Hindlimb muscle (tissue), 1 donor: Measurements from ENCODE around the gene NPSR1. TPM values are rescaled to one million over a fixed set of nuclear protein-coding genes. Genes with fewer than 3 reads are reported as not detected.
"Not testable (repeated sequence)": the region's sequence is repeated elsewhere in the genome, so short reads cannot be mapped to it uniquely, and the experiment has no call there.

Experiments used
- DNase-seq: peaks from one replicate; pipeline ENCODE4 v3.0.0-alpha.2; 2013
- polyA plus RNA-seq: library from polyadenylated mRNA; unstranded; fragments of 120-200 nt; gene quantifications from one replicate; pipeline ENCODE4 v1.2.1, GENCODE V29; 2013; ENCODE audit not compliant: insufficient read length

Gene NPSR1, protein sequence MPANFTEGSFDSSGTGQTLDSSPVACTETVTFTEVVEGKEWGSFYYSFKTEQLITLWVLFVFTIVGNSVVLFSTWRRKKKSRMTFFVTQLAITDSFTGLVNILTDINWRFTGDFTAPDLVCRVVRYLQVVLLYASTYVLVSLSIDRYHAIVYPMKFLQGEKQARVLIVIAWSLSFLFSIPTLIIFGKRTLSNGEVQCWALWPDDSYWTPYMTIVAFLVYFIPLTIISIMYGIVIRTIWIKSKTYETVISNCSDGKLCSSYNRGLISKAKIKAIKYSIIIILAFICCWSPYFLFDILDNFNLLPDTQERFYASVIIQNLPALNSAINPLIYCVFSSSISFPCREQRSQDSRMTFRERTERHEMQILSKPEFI
- 0.14 TPM for polyA plus RNA-seq

DNA sequence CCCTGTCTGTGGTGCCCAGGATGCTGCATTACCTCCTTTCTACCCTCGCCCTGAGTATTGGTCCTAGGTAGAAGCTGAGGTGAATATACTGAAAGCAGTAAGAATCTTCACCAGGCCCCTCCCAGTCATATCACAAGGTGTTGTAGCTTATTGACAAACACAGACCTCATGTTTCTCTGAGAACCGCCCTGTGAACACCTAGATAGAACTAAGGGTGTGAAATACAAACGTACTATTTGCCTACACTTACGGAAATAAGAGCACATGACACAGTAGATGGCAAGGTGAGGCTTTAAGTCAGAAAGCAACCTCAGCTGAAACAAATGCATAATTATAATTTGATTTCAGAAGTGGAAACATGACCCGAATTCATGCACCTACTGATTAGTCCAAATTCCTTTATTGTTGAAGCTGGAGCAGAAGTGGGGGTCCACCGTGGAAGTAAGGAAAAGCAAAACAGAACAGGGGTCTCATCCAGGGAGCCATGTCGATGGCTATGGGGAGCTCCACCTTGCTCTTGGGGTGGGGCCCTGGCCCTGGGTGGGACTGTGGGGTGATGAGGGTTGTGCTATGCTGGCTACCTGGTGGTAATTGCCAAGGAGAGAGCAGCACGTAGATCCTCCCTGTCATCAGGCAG lies at the start of gene NPSR1:
NPSR1 (plus strand) TSS at position 587 of the 637 bp plus-strand sequence. CDS start 195 bp downstream, outside the sequence.
- DNase-seq = no peak

DNA sequence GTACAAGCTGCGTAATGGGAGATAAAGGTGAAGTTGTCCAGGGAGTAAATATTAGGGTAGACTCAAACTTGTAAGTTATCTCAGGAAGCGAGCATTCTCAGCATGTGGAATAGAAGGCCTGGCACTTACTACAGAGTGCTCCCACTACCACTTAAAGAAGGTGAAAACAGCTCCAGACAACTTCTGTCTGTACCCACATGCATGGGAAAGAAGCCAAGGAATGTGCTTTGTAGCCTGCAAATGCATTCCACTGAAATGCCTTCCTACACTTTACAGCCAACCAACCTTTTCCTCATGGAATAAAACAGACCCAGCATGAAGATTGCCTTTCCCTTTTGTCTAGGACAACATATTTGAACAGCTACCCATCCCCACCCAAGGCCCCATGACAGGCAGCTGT lies 45.4 kb upstream of the NPSR1 start:
- no peak for DNase-seq

DNA sequence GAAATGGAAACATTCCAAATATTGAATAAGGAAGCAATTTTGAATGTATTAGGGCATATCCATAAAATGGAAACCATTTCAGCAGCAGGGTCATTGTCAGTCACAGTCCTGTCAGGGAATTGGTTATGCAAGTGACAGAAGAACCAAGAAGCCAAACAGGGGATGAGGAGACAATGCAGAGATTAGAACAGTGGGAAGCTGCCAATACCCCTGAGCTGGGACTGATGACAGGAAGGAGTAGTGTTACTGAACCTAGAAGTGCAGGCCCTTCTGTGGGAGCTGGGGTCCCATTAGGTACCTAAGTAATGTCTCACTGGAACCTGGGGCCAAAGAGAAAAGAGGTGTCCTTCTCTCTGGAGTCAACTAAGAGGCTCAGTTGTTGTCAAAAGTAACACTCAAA lies 37.6 kb upstream of the NPSR1 start:
- DNase-seq = no peak

DNA sequence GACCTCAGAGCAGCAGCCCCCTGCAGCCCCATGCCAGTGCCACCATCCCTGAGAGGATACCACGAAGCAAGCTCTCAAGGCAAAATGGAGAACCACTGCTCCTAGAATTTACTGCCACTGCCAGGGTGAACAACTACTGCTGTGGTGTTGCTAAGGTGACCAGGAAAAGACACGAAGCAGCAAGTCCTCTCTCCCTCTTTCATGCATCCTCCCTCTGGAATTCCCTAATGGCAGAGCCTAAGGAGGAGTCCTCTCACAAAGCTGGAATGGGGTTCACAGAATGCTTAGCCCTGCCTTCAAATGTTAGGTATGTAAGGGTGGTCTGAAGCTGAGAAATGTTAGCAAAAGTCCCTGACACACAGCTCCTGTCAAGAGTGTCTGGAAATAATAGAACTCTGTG lies 35.8 kb upstream of the NPSR1 start:
- DNase-seq = no peak

DNA sequence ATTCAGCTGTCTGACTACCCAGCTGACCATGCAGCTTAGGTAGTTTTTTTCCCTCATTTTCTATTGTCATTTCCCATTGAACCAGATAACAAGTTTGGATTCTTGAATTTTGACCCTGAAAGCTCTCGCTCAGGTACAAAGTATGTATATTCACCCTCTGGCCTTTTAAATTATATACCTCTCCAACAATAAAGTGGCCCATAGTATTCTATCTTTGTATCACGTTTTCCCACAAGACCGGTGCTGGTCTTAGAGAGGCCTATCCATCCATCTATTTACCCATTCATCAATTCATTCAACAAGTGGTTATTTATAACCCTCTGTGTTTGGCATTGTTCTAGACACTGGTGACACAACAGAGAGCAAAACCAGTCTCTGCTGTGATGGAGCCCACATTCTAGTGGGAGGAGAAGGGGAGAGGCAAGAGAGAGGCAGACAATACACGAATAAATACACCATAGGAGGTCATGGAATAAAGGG lies 35.2 kb upstream of the NPSR1 start:
- no peak for DNase-seq

DNA sequence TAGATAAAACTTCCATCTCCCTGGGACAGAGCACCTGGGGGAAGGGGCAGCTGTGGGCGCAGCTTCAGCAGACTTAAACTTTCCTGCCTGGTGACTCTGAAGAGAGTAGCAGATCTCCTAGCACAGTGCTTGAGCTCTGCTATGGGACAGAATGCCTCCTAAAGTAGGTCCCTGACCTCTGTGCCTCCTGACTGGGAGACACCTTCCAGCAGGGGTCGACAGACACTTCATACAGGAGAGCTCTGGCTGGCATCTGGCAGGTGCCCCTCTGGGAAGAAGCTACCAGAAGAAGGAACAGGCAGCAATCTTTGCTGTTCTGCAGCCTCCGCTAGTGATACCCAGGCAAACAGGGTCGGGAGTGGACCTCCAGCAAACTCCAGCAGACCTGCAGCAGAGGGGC lies 29.4 kb upstream of the NPSR1 start:
- not testable (repeated sequence) for DNase-seq

DNA sequence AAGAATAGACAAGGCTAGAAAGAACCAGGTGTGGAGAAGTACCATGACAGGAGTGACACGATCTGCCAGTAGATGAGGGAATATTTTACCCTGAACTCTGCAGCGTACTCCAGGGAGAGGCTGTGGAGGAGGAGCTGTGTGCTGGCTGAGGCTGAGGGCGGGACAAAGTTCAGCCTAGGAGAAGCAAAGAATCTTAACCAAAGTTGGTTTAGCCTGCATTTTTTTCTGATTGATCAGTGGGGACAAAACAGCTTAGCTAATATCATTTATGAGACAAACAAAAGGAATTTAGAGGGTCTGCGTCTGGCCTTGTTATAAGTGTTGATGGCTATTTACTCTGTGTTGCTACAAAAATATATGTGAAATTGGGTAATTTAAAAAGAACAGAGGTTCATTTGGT lies 5.2 kb upstream of the NPSR1 start:
- DNase-seq = no peak

DNA sequence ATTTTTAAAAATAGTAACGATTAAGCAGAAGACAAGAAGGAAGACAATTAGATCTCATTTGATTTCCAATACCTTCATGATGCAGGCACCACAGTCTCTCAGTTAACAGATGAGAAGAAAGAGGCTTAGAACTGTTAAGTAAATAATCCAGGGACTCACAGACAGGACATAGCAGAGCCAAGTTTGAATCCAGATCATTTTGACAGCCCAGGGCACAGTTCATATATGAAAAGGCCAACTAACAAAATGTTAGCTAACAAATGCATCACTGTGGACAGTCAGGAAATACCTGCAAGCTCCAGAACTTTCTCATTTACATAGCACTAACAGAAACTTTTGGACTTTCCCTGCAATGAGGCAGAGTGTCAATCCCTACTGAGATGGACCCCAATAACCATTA lies 4.2 kb upstream of the NPSR1 start:
- no peak for DNase-seq

DNA sequence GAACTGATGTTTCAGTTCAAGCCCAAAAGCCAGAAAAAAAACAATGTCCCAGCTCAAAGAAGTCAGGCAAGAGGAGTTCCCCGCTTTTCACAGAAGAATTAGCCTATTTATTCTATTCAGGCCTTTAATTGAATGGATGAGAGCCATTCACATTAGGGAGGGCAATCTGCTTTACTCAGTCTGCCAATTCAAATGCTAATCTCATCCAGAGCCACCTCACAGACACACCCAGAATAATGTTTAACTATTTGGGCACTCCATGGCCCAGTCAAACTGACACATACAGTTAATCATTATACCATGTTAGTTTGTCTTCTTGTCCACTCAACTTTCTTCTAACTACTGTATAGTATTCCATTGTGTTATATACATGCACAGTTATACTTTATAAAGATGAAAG lies 2.6 kb upstream of the NPSR1 start:
- no peak for DNase-seq

DNA sequence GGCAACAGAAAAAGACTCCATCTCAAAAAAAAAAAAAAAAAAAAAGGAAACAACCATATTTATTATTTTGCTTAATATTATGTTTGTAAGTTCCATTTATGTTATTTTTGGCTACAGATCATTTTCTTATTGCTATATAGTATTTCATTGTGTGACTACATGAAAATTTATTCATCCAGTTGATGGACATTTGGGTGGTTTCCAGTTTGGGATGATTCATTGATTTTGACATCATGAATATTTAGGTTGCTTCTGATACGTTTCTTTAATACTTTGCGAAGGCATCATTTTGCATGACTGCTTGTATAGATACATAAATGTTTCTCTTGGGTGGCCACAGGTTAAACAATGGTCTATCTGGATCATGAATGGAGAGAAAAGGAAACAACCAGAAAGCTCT lies 2.0 kb upstream of the NPSR1 start:
- no peak for DNase-seq

DNA sequence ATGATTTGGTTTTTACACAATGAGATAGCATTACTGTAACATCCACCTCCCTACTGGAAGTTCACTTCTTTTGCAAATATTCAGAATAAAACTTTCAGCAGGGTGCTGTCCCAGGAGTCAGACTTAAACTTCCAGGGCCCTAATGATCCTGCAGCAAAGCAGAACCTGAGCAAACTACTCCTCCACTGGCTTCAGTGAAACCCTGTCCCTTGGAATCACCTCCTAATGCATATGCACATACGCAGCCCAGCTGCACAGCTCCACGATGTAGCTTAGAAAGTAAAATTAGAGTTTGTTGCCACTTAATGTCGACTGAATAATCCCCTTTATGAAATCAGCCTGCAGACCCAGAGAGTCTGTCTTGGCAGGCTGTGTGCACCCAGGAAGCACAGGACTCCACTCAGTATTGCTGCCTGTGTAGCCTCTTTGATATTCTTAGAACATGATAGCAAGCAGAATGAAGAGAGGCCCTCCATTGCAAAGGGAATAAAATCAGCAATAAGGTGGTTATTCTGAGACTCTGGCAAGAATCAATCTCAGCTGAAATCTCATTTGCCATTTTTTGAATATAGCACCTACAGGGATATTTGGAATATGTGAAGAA lies 1.6 kb downstream of the NPSR1 start:
- DNase-seq = no peak

DNA sequence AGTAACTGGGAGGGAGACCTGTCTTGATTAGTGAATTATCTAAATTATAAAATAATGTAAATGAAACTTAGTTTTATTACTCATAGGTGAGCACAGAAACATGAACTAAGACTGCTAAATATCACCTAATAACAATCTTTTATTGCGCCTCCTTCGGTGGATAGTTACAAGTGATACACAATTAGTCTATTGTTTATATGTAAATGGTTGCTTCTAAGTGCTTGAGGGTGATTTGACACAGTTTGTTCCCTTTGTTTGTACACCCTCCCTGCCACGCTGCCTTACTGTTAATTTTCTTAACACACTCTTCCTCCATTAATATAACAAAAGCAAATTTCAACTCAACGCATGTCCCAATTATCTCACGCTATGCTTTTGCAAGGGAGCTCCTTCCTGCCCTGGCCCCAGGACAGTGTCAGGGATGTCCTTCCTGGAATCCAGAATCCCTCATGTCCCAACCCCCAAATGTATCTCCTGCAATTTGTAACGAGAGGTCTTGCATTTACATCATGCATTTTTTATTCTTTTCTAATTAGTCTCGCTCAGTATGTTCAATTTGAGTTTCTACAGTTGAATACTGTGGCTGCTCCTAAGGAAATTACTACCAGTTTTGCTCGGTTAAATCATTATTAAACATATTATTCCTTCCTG lies 4.2 kb downstream of the NPSR1 start:
- DNase-seq = no peak

DNA sequence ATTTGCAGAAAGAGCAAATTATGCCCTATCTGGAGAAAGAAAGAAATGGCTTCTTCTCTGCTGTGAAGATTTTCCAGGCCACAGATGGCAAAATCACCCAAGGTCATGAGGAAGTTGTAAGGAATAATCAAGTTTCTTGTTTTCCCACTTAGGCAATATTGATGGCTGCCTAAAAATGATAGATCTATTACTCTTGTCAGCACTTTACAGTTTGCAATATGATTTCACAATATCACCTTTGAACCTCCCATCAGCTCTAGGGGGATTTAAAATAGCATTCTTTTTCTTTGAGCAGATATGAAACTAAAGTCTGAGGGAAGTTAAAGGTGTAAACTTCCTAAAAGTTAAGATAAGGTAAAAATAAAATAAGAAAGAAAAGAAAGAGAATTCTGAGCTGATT lies 6.7 kb downstream of the NPSR1 start:
- no peak for DNase-seq

DNA sequence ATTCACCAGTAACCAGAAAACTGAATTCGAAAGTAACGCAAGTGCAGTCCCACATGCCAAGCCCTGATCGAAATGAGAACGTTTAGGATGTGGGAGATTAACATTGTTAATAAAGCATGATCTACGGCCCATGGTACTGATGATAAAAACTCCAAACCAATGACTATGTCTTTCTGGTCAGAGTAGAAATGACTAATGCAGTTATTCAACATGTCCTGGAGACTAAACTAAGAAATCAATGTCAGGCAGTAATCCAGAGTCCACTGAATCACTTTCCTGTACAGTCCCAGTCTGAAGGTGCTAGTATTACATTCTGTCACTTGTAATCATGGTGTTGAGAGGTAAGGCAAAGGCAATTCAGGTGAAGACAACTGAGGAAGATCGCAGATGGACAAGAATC lies 14.4 kb downstream of the NPSR1 start:
- no peak for DNase-seq

DNA sequence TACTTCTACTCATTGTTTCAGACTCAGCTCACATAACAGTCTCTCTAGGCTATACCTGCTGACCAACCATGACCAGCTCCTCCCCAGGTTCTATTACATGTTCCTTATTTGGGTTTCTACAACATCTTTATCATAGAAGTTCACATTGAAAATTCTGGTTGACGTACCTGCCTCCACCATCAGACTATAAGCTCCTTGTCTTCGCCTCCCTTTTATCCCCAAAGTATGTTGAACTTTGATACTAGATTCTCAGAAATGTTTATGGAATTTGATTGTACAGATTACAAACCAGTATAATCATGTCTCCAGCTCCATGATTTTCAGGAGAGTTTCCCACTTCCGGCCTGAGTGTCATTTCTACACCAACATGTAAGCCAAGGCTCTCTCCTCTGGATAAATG lies 15.0 kb downstream of the NPSR1 start:
- no peak for DNase-seq

DNA sequence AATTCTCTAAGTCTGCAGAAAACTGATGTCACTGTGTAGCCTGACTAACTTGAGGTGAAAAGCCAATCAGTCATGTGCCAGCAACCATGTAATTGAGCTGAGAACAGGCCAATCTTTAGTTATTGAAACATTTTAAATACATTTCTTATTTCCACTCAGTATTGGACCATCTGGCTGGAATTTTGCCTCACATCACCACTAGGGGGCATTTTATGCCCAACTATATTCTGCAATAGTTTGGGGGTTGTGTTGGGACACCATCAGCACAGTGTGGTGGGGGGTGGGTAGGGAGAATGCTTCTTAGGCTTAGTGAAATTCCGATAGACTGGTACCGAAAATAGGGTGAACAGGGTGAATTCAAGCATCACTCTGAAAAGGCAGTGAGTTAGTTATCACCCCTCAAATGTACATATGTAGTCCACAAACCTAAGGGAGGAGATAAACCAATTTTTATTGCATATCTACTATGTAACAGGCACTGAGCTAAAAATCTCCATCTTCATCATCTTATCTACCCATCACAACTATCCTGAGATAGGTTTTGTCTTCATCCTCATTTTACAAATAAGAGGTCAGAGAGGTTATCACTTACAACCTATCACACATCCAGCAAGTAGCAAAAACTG lies 17.8 kb downstream of the NPSR1 start:
- DNase-seq = no peak

DNA sequence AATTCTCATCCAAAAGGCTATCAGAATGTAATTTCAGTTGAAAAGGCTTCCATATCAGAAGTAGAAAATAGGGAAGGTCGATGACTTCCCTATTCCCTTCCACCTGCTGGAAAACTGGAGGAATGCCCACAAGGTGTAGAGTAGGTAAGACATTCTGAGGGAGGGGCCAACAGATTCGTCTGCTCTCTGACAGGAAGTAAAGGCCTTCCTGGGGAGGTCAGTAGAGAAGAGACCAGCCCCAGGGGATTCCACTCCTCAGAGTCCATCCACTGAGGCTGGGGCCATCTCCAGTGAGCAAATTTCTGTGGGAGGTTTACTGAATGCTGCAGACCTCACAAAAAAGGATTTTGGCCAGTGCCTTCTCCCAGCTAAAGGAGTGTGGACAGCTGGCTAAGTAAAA lies 19.5 kb downstream of the NPSR1 start:
- no peak for DNase-seq

DNA sequence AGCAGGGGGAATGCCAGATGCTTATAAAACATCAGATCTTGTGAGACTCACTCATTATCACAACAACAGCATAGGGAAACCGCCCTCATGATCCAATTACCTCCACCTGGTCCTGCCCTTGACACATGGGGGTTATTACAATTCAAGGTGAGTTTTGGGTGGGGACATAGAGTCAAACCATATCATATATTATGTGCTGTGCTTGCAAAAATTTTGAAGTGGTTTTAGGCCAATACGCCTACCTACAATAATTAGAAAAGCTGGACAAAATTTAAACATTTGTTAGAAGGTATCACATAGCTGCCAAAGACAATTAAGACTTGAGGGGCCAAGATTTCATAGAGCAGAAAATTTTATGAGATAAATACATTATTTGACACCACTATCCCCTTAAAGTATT lies 29.5 kb downstream of the NPSR1 start:
- no peak for DNase-seq

DNA sequence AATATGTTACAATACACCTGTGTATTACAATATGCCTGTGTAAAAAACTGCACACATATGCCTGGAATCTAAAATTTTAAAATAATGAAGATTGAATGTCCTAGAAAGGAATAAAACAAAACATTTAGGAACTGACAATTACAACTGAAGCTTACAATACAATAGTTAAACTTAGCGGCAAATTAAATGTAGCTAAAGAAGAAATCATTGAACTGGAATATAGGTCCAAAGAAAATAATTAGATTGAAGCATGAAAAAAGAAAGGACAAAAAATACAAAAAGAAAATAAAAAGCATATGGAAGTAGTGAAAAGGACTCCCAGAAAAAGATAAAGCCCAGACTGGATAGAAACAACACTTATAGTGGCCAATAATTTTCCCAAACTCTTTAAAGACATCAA lies 38.4 kb downstream of the NPSR1 start:
- no peak for DNase-seq

DNA sequence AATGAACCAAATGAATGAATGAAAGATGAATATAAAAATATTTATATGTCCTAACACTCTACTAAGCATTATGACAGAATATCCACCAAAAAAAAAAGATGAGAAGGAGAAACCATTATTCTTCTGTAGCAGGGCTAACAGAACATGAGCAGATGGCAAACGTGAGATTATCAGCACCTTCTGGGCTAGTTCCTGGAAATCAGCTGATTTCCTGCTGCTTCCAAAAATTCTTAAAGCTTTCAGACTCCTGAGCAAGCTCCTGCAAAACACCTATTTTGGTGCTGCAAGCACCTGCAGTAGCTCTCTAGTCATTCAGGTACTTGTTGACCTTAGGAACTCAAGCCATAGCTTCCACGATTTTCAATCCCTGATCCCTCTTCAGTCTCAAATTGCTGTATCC lies 51.8 kb downstream of the NPSR1 start:
- no peak for DNase-seq

DNA sequence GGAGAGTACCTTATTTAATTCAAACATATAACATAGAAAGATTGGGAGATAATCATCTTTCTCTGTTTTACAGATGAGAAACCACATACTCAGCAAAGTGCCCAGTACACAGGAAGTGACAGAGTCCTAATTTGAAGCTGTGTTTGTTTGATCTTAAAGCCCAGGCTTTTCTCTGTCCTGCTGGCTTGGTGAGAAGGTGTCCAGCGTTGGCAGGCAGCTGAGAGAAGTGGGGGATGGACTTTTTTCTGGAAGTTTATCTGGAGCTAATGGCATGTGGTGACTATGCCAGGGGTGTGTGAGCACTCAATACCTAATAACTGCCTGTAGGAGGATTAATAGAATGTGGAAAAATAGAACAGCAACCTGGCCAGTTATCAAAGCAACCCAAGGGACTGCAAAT lies 60.8 kb downstream of the NPSR1 start:
- DNase-seq = no peak

DNA sequence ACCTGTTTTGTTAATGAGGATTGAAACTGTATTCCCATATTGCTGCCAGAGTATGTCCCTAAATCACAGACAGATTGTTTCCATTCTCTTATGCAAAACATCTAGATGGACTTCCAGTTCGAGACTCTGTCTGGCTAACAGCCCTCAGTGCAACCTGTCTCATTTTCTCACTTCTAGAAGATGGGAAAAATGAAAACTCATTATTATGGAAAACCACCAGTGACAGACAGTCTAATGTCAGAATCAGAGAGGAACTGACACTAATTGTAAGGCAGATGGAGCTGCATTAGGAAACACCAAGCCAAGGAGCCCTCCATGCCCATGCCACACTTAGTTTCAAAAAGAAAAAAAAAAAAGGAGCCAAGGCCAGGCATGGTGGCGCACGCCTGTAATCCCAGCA lies 61.6 kb downstream of the NPSR1 start:
- no peak for DNase-seq

DNA sequence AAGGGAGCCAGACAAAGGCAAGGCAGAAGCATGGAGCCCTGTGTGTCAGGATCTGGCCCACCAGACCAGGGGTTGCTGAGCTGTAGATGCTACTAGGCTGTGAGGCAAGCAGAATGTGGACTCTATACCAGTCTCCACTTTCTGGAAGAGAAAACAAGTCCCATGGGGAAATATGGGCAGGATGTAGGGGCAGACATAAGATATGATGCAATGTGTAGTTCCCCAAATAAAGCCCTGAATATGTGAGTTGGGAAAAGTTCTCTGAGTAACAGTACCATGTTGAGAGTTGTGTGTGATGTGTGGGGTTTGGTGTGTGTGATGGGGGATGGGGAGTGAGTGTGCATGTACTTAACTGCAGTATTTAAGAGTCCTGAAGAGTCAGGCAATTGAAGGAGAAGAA lies 62.3 kb downstream of the NPSR1 start:
- no peak for DNase-seq
